ENCODE measurements around the gene GPR171.

- no peak for TF ChIP-seq CTCF (IDR thresholded peaks at IDR 0.05)
- no peak for TF ChIP-seq POLR2AphosphoS5 (IDR thresholded peaks at IDR 0.05)
- TF ChIP-seq POLR2A (IDR thresholded peaks at IDR 0.05) = no peak
Measured at GRCh38 chr3:151197228-151197627, 5.8 kb downstream of the GPR171 start.
